Measurements from ENCODE around the gene TFB2M.

Gene TFB2M

GRCh38 chr1:246540738-246541491 lies 25.1 kb downstream of the TFB2M start:
- H3K4me3 ChIP-seq (ENCODE audit: insufficient read depth, low read length, poor library complexity, severe bottlenecking) = no peak overlapping the region
- H3K79me2 ChIP-seq (ENCODE audit: insufficient read depth, low read length) = no peaks in the 10 kb centered on the region
- peaks cover 4% of the 10 kb centered on the region; the same call in 1 of the 2 replicates for H3F3A ChIP-seq (ENCODE audit: insufficient read depth)
- H4K20me1 ChIP-seq (ENCODE audit: low read depth, low read length) = no peaks in the 10 kb centered on the region
- H2AFZ ChIP-seq (ENCODE audit: low read depth, low read length, severe bottlenecking) = no peak overlapping the region
- TF ChIP-seq EZH2phosphoT487 (conservative IDR thresholded peaks at IDR 0.05; ENCODE audit: low read length) = no peak
- TF ChIP-seq, protein P1, sequence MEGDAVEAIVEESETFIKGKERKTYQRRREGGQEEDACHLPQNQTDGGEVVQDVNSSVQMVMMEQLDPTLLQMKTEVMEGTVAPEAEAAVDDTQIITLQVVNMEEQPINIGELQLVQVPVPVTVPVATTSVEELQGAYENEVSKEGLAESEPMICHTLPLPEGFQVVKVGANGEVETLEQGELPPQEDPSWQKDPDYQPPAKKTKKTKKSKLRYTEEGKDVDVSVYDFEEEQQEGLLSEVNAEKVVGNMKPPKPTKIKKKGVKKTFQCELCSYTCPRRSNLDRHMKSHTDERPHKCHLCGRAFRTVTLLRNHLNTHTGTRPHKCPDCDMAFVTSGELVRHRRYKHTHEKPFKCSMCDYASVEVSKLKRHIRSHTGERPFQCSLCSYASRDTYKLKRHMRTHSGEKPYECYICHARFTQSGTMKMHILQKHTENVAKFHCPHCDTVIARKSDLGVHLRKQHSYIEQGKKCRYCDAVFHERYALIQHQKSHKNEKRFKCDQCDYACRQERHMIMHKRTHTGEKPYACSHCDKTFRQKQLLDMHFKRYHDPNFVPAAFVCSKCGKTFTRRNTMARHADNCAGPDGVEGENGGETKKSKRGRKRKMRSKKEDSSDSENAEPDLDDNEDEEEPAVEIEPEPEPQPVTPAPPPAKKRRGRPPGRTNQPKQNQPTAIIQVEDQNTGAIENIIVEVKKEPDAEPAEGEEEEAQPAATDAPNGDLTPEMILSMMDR (IDR thresholded peaks at IDR 0.05; ENCODE audit: insufficient read depth, low read length, poor library complexity, severe bottlenecking) = no peak
- H3K27ac ChIP-seq (ENCODE audit: low read depth, low read length) = no peak overlapping the region
- H3K4me2 ChIP-seq (ENCODE audit: low read depth, low read length, poor library complexity, severe bottlenecking) = no peak overlapping the region
- H3K27me3 ChIP-seq (ENCODE audit: low read length) = no peaks in the 10 kb centered on the region
- H3K9me3 ChIP-seq (ENCODE audit: insufficient read depth, low read length) = no peaks in the 10 kb centered on the region
- H3K9ac ChIP-seq (ENCODE audit: low read length) = no peak overlapping the region
- peaks cover 9% of the 10 kb centered on the region; the same call in 1 of the 2 replicates for H3K36me3 ChIP-seq (ENCODE audit: low read length)
- H3K9me2 ChIP-seq (replicated peaks; ENCODE audit: insufficient read depth, low read length) = no peaks in the 10 kb centered on the region

- Histone ChIP-seq H3K9me3 (ENCODE audit: insufficient read depth, low read length) (no peaks in the 10 kb centered on the region), H3K4me3 (ENCODE audit: insufficient read depth, low read length, poor library complexity, severe bottlenecking) (no peak overlapping the region), H2AFZ (ENCODE audit: low read depth, low read length, severe bottlenecking) (no peak overlapping the region), H3K79me2 (ENCODE audit: insufficient read depth, low read length) (no peaks in the 10 kb centered on the region), H3K9ac (ENCODE audit: low read length) (no peak overlapping the region), H3F3A (ENCODE audit: insufficient read depth) (no peaks in the 10 kb centered on the region), H3K36me3 (ENCODE audit: low read length) (no peaks in the 10 kb centered on the region; the same call in 1 of the 2 replicates), H4K20me1 (ENCODE audit: low read depth, low read length) (no peaks in the 10 kb centered on the region), H3K27me3 (ENCODE audit: low read length) (no peaks in the 10 kb centered on the region), H3K9me2 (replicated peaks; ENCODE audit: insufficient read depth, low read length) (no peaks in the 10 kb centered on the region), H3K27ac (ENCODE audit: low read depth, low read length) (no peak overlapping the region), H3K4me2 (ENCODE audit: low read depth, low read length, poor library complexity, severe bottlenecking) (no peak overlapping the region)
- TF ChIP-seq, protein P1 (IDR thresholded peaks at IDR 0.05; ENCODE audit: insufficient read depth, low read length, poor library complexity, severe bottlenecking) = no peak
- no peak for TF ChIP-seq EZH2phosphoT487 (conservative IDR thresholded peaks at IDR 0.05; ENCODE audit: low read length)
Observed at GRCh38 chr1:246537887-246538286, 28.2 kb downstream of the TFB2M start.

DNA sequence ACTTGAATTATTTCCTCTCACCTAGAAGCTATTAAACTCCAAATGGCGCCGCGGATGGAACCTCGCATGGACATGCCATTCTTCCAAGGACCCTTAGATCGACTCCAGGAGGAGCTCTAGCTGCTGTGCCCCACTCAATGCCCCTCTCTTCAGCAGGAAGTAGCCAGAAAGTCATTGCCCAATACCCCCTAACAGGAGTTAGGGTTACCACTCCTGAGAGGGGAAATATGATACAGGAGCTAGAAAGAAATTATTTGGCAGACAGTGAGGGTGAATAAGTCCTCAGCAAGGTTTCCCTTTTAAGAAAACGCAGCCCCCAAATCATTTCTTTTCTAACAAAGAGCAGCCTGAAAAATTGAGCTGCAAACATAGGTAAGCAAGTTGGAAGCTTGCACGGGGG lies 28.6 kb downstream of the TFB2M start:
- Histone ChIP-seq H3K4me2 (ENCODE audit: low read depth, low read length, poor library complexity, severe bottlenecking) (no peak overlapping the region), H3K9me3 (ENCODE audit: insufficient read depth, low read length) (no peaks in the 10 kb centered on the region), H3K9me2 (replicated peaks; ENCODE audit: insufficient read depth, low read length) (no peaks in the 10 kb centered on the region), H3K9ac (ENCODE audit: low read length) (no peak overlapping the region), H2AFZ (ENCODE audit: low read depth, low read length, severe bottlenecking) (no peak overlapping the region), H3K36me3 (ENCODE audit: low read length) (no peaks in the 10 kb centered on the region; the same call in 1 of the 2 replicates), H3K27me3 (ENCODE audit: low read length) (no peaks in the 10 kb centered on the region), H3F3A (ENCODE audit: insufficient read depth) (no peaks in the 10 kb centered on the region), H3K79me2 (ENCODE audit: insufficient read depth, low read length) (no peaks in the 10 kb centered on the region), H3K4me3 (ENCODE audit: insufficient read depth, low read length, poor library complexity, severe bottlenecking) (no peak overlapping the region), H3K27ac (ENCODE audit: low read depth, low read length) (no peak overlapping the region), H4K20me1 (ENCODE audit: low read depth, low read length) (no peaks in the 10 kb centered on the region)
- TF ChIP-seq EZH2phosphoT487 (conservative IDR thresholded peaks at IDR 0.05; ENCODE audit: low read length) = no peak
- TF ChIP-seq, protein P1 (IDR thresholded peaks at IDR 0.05; ENCODE audit: insufficient read depth, low read length, poor library complexity, severe bottlenecking) = no peak

Measured in SU-DHL-6 (cell line).